ENCODE results near the gene POU2F3. TPM values are rescaled to one million over a fixed set of nuclear protein-coding genes. Genes with fewer than 3 reads are reported as not detected.

Gene POU2F3
- total and polyA plus RNA-seq, 2 of the 8 experiments (the other 6 are each of a cell fraction or from before 2014, with no cell fraction given), result 1.0 to 2.1 TPM

GRCh38 chr11:120256178-120256577 lies 16.2 kb downstream of the POU2F3 start:
- Histone ChIP-seq H3K9ac (replicated peaks in 1 of 4; ENCODE audit: extremely low read depth in 1 of 4, low read depth in 3 of 4, low read length in 3 of 4) (no peak overlapping the region), H2AFZ (ENCODE audit: low read length) (no peak overlapping the region), H3K4me2 (ENCODE audit: insufficient read depth in 1 of 2, low read depth in 2 of 2, low read length in 2 of 2) (peak overlapping the region; percentile 71 to 83; a peak in 3 of 4 replicates), H2BK20ac (ENCODE audit: low read length) (no peak overlapping the region), H2BK12ac (ENCODE audit: low read depth, low read length) (peak overlapping the region; percentile 23; the same call in 1 of the 2 replicates), H3K9me3 (ENCODE audit: insufficient read depth in 2 of 2, low read depth in 1 of 2, low read length in 1 of 2) (no peaks in the 10 kb centered on the region), H3K79me1 (ENCODE audit: low read depth, low read length) (no peaks in the 10 kb centered on the region; the same call in 1 of the 2 replicates), H3K36me3 (ENCODE audit: control insufficient read depth in 2 of 4, insufficient read depth in 4 of 4, low read length in 3 of 4) (no peaks in the 10 kb centered on the region), H2AK5ac (ENCODE audit: low read depth, low read length) (no peak overlapping the region), H4K8ac (ENCODE audit: extremely low read depth, insufficient read depth, low read length) (no peak overlapping the region), H3K4me3 (ENCODE audit: extremely low read depth in 1 of 4, insufficient read depth in 2 of 4, low read depth in 3 of 4, low read length in 4 of 4) (peak overlapping the region in 1 of 4 experiments; percentile 50; a peak in 3 of 8 replicates), H4K91ac (replicated peaks; ENCODE audit: insufficient read length, low read length) (peak overlapping the region; percentile 23), H2BK120ac (replicated peaks; ENCODE audit: low read depth, low read length) (no peak overlapping the region), H2BK15ac (ENCODE audit: low read length) (no peak overlapping the region; the same call in 1 of the 2 replicates), H3K27me3 (replicated peaks in 1 of 4; ENCODE audit: control insufficient read depth in 3 of 4, extremely low read depth in 1 of 4, insufficient read depth in 3 of 4, low read length in 3 of 4) (peaks cover 0 to 7% (median 3%) of the 10 kb centered on the region in 4 experiments; a peak in 4 of 7 replicates), H3K14ac (ENCODE audit: insufficient read length) (no peak overlapping the region), H3K4ac (replicated peaks; ENCODE audit: insufficient read length, low read depth, low read length) (no peak overlapping the region), H2BK5ac (ENCODE audit: low read depth, low read length) (no peak overlapping the region; the same call in 1 of the 2 replicates), H3K18ac (ENCODE audit: extremely low read depth, low read length) (no peak overlapping the region), H4K5ac (ENCODE audit: insufficient read length, low read depth, low read length) (no peak overlapping the region), H3K4me1 (replicated peaks in 1 of 4; ENCODE audit: control insufficient read depth in 3 of 4, insufficient read depth in 4 of 4, low read length in 3 of 4) (peaks cover 10 to 28% (median 16%) of the 10 kb centered on the region in 4 experiments), H3K79me2 (ENCODE audit: control insufficient read depth in 1 of 2, insufficient read depth in 2 of 2, low read length in 2 of 2) (no peaks in the 10 kb centered on the region), H3K56ac (replicated peaks; ENCODE audit: insufficient read length, low read depth, low read length) (no peak overlapping the region), H3K23ac (ENCODE audit: insufficient read length) (no peak overlapping the region), H4K20me1 (replicated peaks in 1 of 2; ENCODE audit: control insufficient read depth in 1 of 2, insufficient read depth in 2 of 2, low read length in 2 of 2) (no peaks in the 10 kb centered on the region), H3K23me2 (ENCODE audit: low read depth, low read length) (no peaks in the 10 kb centered on the region; the same call in 1 of the 2 replicates), H3K27ac (ENCODE audit: low read depth, low read length) (no peak overlapping the region)
- WGBS, 2 experiments (ENCODE audit: extremely low coverage in 1 of 2, insufficient coverage in 1 of 2, insufficient read length in 1 of 2, insufficient replicate concordance in 2 of 2, low coverage in 1 of 2, low lambda C conversion rate in 2 of 2, missing lambda C conversion rate in 1 of 2), result 69% methylated on average over 4 of the region's 4 CpGs; no CpG with 5 or more reads in 1 of the 2 experiments
- ChIA-PET CTCF (ENCODE audit: partially characterized antibody) (interaction anchor here (1.4 to 41.2 kb wide), 5 partner anchors 13 to 45 kb away, joined by 3 to 1412 read pairs (median 7); partner anchors contain the start of gene POU2F3), POLR2A (ENCODE audit: partially characterized antibody) (no interaction called here)
- DNase-seq (ENCODE audit: low read depth in 1 of 2, low spot score in 2 of 2) (no peak), FAIRE-seq (no peak)
- TF ChIP-seq MAFK (IDR thresholded peaks at IDR 0.05; ENCODE audit: low read depth, low read length), result no peak
- TF ChIP-seq FOSL1 (IDR thresholded peaks at IDR 0.05; ENCODE audit: insufficient read depth, low read depth, low read length), result no peak
- TF ChIP-seq RNF2 (IDR thresholded peaks at IDR 0.05; ENCODE audit: borderline replicate concordance, low read depth, low read length, missing control alignments, poor library complexity, severe bottlenecking), result no peak
- no peak for TF ChIP-seq JUND (IDR thresholded peaks at IDR 0.05; ENCODE audit: low read length)
- TF ChIP-seq CBX8 (IDR thresholded peaks at IDR 0.05; ENCODE audit: borderline replicate concordance, low read depth, low read length), result no peak
- TF ChIP-seq TBP (IDR thresholded peaks at IDR 0.05; ENCODE audit: low read depth, low read length), result no peak
- no peak for TF ChIP-seq SRF (IDR thresholded peaks at IDR 0.05; ENCODE audit: low read depth, low read length)
- TF ChIP-seq SP2 (IDR thresholded peaks at IDR 0.05; ENCODE audit: low read length), result no peak
- no peak for TF ChIP-seq CEBPB (IDR thresholded peaks at IDR 0.05; ENCODE audit: low read depth, low read length)
- no peak for TF ChIP-seq CREB1 (IDR thresholded peaks at IDR 0.05)
- TF ChIP-seq EGR1 (IDR thresholded peaks at IDR 0.05; ENCODE audit: borderline replicate concordance, low read depth, low read length), result no peak
- no peak for TF ChIP-seq CTCF (IDR thresholded peaks at IDR 0.05; ENCODE audit: control extremely low read depth in 1 of 3, insufficient read depth in 1 of 3, low read depth in 1 of 3, low read length in 3 of 3)
